Left colon (tissue), 2 donors: ENCODE measurements around the gene MAN1A1. TPM values are rescaled to one million over a fixed set of nuclear protein-coding genes. Genes with fewer than 3 reads are reported as not detected.

ENCODE experiments used
- ATAC-seq: fragments of 200-7000 bp; cut with Tn5 transposase; one replicate; pipeline ENCODE4 v1.9.1; 2020; ENCODE audit warnings: mild to moderate bottlenecking, moderate library complexity
- DNase-seq, 2 donors: peaks; one replicate each; pipeline ENCODE4 v3.0.0-alpha.2; 2020
- intact Hi-C, 2 donors: fragments of 100-400 bp; cut with DNase I in 1 of 2; cut with micrococcal nuclease in 1 of 2; formaldehyde crosslinking; loops; one replicate each; pipeline versions ENCODE4 v1.11.2 to v1.14.0; 2022; cut with DNase I, micrococcal nuclease
- total RNA-seq, 2 donors: library from RNA; stranded (reverse); fragmentation: NEBNext Ultra II Directional; extraction: Animal tissue kit (Norgen Biotek cat#: 25700); gene quantifications; one replicate each; pipeline ENCODE4 v1.2.1, GENCODE V29; 2021
- donor health status: DM: no; HTN: no; CAD: no.
- donor health status: DM: yes; HTN: yes; CAD: no.

Gene MAN1A1
- total RNA-seq, 2 donors from 2014 or later: 68.6 to 94.3 TPM

DNA sequence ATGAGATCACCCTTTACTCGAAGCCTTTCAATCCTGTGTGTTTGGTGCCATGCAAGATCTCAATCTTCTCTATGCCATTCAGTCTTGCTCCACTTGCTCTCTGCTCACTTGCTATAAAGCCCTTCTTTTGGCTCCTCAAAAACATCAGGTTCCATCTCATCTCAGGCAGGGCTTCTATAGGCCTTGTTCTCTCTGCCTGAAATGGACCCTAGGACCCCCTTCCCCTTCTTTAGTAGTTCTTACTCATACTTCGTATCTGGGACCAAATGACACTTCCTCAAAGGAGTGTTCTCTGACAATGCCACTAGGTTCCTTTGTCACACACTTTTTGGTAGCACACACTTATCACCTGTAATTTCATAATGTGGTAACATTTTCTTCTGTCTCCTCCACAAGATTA lies 154.4 kb downstream of the MAN1A1 start:
- intact Hi-C loops: no loop called here
- ATAC-seq (no peak), DNase-seq (no peak)

DNA sequence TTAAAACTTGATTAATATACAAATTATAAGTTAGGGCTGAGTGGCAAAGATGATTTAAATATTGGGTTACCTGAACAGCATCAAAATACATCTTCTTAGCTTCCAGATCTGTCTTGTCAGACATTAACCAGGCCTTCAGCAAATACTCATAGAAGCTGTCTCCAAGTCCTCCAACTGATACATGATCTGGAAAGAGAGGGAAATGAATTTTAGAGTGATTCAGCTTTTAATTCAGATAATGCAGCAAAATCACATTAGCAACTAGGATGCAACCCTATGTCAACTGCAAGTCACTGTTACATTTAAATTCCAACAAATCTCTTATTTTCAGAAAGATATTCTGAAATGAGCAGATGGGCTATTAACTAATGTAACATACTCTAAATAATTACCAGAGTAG lies 155.9 kb downstream of the MAN1A1 start:
- DNase-seq: no peak

GRCh38 chr6:119192200-119192599 lies 157.4 kb downstream of the MAN1A1 start:
- ATAC-seq (no peak), DNase-seq (no peak)
- intact Hi-C loops: no loop called here

More for the DNA sequence above, 155.9 kb downstream of the MAN1A1 start:
- ATAC-seq: no peak
- intact Hi-C loops: no loop called here

DNA sequence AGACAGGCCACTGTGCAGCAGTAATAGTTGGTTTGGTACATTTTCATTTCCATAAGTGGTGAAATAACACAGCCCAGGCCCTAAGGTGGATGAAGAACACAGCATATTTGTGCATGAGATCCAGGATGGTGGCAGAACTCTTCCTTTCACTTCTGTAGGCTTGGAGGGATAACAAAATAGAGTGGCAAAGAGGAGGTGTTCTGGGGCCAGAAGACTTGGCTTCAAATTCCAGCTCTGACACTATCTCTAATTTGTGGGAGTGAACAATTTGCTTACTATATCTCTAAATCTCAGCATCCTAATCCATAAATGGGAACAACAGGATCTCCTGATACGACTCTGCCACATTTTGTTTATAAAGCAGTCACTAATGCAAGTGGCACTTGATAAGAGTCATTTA lies 159.4 kb downstream of the MAN1A1 start:
- intact Hi-C loops: no loop called here
- DNase-seq (no peak), ATAC-seq (no peak)

DNA sequence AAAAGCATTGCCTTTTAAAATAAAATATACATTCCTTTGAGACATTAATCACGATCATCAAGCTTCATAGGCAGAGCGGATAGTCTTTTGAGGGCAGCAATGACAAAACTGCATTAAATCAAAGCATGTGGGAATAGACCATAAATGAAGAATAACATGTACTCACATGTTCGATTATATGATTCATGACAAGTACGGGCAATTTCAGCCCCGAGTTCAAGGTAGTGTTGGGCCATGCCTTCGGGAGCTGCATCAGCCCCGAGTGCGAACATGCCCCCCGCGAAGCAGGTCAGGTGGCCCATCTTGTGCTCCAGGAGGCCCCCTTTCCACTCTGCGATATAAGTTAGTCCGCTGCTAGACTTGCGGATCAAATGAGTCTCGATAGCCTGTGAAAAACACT lies 160.1 kb downstream of the MAN1A1 start:
- intact Hi-C loops: no loop called here

DNA sequence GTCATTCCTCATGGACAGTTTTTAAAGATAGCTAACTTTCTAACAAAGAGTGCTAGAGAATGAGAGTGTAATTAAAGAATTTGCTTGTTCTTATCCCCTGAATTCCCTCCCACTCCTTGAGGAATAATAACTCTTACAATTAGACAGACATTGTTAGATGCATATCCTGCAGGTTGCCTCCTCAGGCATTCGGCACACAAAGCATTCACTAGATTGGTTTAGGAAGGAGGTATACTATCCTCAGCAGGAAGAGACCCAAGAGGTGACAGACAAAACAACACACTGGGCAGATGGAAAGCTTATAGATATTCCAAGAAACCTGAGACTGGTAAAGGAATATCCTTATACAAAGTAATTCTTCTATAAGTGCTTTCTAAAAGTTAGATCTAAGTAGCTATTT lies 162.0 kb downstream of the MAN1A1 start:
- no peak for ATAC-seq
- intact Hi-C loops: no loop called here
- no peak for DNase-seq

More for the DNA sequence above, 160.1 kb downstream of the MAN1A1 start:
- ATAC-seq (no peak), DNase-seq (no peak)

DNA sequence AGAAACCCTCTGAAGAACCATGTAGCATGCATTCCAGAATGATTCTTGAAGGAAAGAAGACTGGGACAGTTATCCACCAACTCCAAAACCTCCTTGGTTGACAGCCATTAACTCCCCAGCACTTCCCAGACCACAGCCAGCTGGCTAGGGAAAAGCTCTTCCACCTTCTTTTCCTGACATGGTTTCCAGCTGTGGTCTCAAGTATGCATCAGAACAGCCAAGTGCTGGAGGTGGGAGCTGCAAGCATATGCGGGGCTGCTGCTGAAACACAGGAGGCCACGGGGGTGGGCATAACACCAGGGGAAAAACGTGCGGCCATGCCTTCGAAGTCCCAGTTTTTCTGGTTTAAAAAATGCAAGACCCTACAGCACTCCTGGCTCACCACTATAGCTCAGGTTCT lies 163.1 kb downstream of the MAN1A1 start:
- no peak for DNase-seq
- intact Hi-C loops: no loop called here
- ATAC-seq: no peak

GRCh38 chr6:119184008-119184648 lies 165.4 kb downstream of the MAN1A1 start:
- intact Hi-C loops: no loop called here
- DNase-seq (no peak), ATAC-seq (no peak)

DNA sequence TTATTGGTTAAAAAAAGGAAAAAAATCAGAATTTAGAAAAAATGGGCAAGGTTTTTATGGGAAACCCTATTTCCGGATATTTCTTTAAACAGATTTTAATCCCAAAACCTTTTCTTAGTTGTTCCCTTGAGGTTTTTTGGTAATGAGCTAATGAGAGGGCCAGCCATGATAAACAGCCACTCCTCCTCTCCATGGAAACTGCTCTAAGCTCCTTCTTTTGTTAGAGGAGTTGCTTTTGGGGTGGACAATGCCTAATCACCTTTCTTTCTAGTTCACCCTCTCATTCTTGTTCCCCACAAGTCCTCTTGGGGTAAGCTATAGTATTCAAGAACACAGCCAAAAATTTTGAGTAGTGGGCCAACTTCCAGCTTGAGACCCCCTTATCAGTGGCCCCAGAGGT lies 166.1 kb downstream of the MAN1A1 start:
- ATAC-seq (no peak), DNase-seq (no peak)
- intact Hi-C loops: no loop called here

DNA sequence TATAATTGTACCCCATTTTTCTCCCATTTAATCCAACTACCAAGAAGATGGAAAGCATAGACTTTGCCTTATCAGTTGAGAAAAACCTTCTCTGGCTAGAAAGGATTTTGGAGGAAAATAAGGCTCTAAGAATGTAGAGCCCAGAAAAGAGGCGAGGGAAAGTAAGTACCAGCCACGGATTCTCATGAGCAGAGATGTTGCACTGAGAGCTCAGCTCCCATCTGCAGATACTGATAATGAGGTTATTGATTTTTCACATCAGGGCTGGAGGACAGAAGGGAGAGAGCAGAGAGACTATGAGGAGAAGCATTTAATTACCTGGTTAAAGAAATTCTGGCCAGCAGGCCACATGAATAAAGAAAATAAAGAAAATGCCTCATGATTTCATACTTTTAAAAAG lies 166.7 kb downstream of the MAN1A1 start:
- DNase-seq: no peak
- ATAC-seq: no peak
- intact Hi-C loops: no loop called here

DNA sequence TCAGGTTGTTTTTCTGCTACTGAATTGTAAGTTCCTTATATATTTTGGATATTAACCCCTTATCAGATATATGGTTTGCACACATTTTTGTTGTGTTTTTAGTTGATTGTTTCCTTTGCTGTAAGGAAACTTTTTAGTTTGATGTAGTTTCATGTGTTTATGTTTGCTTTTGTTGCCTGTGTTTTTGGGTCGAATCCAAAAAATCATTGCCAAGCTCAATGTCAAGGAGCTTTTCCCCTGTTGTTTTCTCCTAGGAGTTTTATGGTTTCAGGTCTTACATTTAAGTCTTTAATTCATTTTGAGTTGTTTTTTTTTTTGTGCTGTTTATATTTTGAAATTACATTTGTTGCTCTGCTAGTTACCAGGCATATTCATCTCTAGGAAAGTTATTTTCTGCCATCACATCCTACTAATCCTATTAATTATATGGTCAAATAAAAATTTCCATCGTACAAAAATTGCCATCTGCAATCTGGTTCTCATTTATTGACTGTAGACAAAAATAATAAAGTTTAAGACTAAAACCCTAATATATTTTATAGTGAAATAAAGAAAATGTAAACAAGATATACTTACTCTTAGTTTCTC lies 167.3 kb downstream of the MAN1A1 start:
- no peak for ATAC-seq
- no peak for DNase-seq
- intact Hi-C loops: no loop called here

GRCh38 chr6:119181046-119181445 lies 168.5 kb downstream of the MAN1A1 start:
- intact Hi-C loops: no loop called here
- DNase-seq (no peak), ATAC-seq (no peak)

- DNase-seq: no peak
- intact Hi-C loops: no loop called here
- ATAC-seq: no peak
Measured at GRCh38 chr6:119179842-119180241, 169.7 kb downstream of the MAN1A1 start.

GRCh38 chr6:119179062-119179461 lies 170.5 kb downstream of the MAN1A1 start:
- no peak for DNase-seq
- intact Hi-C loops: no loop called here
- no peak for ATAC-seq

- DNase-seq (no peak), ATAC-seq (no peak)
- intact Hi-C loops: no loop called here
Measured at GRCh38 chr6:119176445-119176844, 173.1 kb downstream of the MAN1A1 start.

DNA sequence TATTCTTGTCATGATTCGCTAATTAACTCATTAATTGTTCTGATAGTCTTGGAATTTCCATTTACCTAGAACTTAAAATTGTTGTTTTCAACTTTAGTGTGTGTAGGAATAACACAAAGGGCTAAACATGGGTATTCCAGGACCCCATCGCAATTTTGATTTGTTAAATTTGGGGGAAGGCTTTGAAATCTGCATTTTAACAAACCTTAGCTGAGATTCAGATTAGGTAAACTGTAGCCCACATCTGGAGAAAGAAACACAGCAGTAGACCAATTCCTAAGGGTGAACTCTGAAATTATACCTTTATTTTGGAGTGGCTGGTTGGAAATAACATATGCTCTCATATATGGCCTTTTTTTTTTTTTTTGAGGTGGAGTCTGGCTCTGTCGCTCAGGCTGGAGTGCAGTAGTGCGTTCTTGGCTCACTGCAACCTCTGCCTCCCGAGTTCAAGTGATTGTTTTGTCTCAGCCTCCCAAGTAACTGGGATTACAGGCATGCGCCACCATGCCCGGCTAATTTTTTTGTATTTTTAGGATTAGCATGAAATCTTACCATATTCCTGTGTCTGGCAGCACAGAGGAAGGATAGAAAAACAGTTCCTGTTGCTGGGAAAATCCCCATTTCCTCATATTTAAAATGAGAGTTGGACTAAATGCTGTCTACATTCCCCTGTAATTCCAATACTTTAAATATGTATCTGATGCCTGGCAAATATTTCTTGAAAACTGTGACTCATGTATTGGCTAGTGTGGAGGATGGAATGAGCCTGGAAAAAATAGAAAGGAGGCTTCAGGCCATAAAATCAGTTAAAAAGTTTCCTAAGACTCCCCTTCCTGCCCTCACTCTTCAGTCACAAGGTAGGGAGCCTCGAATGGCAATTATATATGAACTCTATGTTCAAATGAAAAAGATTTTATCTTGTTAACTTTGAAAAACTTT lies 174.4 kb downstream of the MAN1A1 start:
- DNase-seq (no peak), ATAC-seq (no peak)
- intact Hi-C loops: no loop called here

- DNase-seq (no peak), ATAC-seq (no peak)
- intact Hi-C loops: no loop called here
Measured at GRCh38 chr6:119174085-119174445, 175.5 kb downstream of the MAN1A1 start.

GRCh38 chr6:119173249-119174084 lies 176.1 kb downstream of the MAN1A1 start:
- DNase-seq: no peak
- intact Hi-C loops: no loop called here
- ATAC-seq: no peak

DNA sequence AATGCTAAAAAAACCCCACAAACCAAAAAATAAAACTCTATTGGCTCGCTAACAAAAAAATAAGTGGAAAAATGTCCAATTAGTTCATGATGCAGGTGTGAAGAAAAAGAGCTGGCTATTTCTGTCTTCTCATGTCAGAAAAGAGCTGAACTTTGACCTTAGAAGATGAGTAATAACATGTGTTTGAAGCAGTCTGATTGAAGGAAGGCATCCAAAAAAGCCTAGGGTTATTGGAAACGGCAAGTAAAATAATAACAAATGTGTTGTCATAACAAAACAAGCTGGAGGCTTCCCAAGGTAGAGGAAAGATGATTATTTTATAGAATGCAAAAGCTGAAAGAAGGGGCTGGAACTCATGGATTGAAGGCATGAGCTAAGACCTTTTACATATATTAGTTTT lies 176.7 kb downstream of the MAN1A1 start:
- intact Hi-C loops: no loop called here
- ATAC-seq (no peak), DNase-seq (no peak)
